WI38 (cell line): ENCODE results near the gene COL16A1.
A peak's percentile ranks its signal among the peaks of the same experiment; 100 is the strongest.

Experiments used
- H3K4me3 ChIP-seq: 2 replicates; pipeline ENCODE4 v1.5.1; 2011; ENCODE audit warnings: low read depth, mild to moderate bottlenecking, control low read depth, low read length
- CTCF ChIP-seq: IDR thresholded peaks from 2 replicates; pipeline ENCODE4 v1.5.1; 2012; ENCODE audit warnings: low read depth, mild to moderate bottlenecking, control low read depth, low read length

Gene COL16A1

GRCh38 chr1:31703431-31704270, at the start of gene COL16A1:
Gene COL16A1, minus strand, starts transcription at chr1:31704017. Its CDS starts 1,824 bp downstream, at chr1:31702193.
- TF ChIP-seq CTCF, result no peak
- H3K4me3 ChIP-seq, result peak within 1 kb of the TSS; percentile 72

GRCh38 chr1:31752952-31753475, 49.2 kb upstream of the COL16A1 start:
- TF ChIP-seq CTCF, result no peak
- H3K4me3 ChIP-seq, result no peak overlapping the region

- no peak overlapping the region for H3K4me3 ChIP-seq
- TF ChIP-seq CTCF, result no peak
These were observed 48.4 kb upstream of the COL16A1 start for GRCh38 chr1:31752258-31752657.

- no peak overlapping the region for H3K4me3 ChIP-seq
- TF ChIP-seq CTCF, result no peak
These were observed 48.0 kb upstream of the COL16A1 start for GRCh38 chr1:31751822-31752241.

- H3K4me3 ChIP-seq, result no peak overlapping the region
- TF ChIP-seq CTCF, result no peak
These were observed 47.2 kb upstream of the COL16A1 start for GRCh38 chr1:31750858-31751510.

GRCh38 chr1:31749785-31750735, 46.2 kb upstream of the COL16A1 start:
- TF ChIP-seq CTCF, result no peak
- no peak overlapping the region for H3K4me3 ChIP-seq
